Measurements from ENCODE around the gene MAST3.
"Not testable (repeated sequence)": the region's sequence is repeated elsewhere in the genome, so short reads cannot be mapped to it uniquely, and the experiment has no call there.

MAST3 gene

DNA sequence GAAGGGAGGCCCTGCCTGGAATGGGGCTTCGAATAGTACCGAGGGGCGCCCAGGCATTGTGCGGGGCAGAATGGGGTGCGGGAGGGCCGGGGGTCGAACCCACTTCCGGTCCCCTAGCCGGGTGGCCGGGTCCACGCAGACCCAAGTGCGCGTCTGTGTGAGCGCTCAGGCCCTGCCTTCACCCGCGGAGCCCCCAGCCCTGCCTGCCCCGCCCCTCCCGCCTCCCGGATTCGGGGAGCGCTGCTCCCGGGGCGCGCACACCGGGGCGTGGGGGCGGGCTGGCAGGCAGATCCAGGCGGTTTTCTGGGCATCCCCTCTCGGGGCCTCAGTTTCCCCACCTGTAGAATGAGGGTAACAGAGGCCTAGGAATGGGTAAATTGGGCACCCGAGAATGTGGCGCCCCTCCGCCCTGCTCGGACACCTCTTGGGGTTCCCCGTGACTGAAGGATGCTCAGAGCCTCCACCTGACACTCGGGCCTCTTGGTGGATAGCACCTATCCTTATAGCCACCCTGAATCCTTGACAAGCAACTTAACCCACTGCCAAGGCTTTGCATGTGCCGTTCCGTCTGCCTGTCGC lies 56.1 kb downstream of the MAST3 start:
- FAIRE-seq (peak; percentile 71), DNase-seq (ENCODE audit: insufficient read length, low spot score) (no peak)
- TF ChIP-seq PAX5 (IDR thresholded peaks at IDR 0.05; ENCODE audit: insufficient read depth, low read length, severe bottlenecking) (no peak), SPI1 (IDR thresholded peaks at IDR 0.05; ENCODE audit: low read depth, low read length) (no peak), POLR2AphosphoS5 (IDR thresholded peaks at IDR 0.05; ENCODE audit: low read depth, low read length) (no peak), TAF1 (IDR thresholded peaks at IDR 0.05; ENCODE audit: low read depth, low read length) (no peak), POU2F2 (IDR thresholded peaks at IDR 0.05; ENCODE audit: low read depth, low read length) (no peak), POLR2A (IDR thresholded peaks at IDR 0.05; ENCODE audit: low read depth, low read length) (no peak)

- FAIRE-seq (no peak), DNase-seq (ENCODE audit: insufficient read length, low spot score) (no peak)
- TF ChIP-seq POU2F2 (IDR thresholded peaks at IDR 0.05; ENCODE audit: low read depth, low read length) (no peak), SPI1 (IDR thresholded peaks at IDR 0.05; ENCODE audit: low read depth, low read length) (no peak), TAF1 (IDR thresholded peaks at IDR 0.05; ENCODE audit: low read depth, low read length) (no peak), POLR2AphosphoS5 (IDR thresholded peaks at IDR 0.05; ENCODE audit: low read depth, low read length) (no peak), PAX5 (IDR thresholded peaks at IDR 0.05; ENCODE audit: insufficient read depth, low read length, severe bottlenecking) (no peak)
Observed at GRCh38 chr19:18155095-18156087, 57.8 kb downstream of the MAST3 start.

DNA sequence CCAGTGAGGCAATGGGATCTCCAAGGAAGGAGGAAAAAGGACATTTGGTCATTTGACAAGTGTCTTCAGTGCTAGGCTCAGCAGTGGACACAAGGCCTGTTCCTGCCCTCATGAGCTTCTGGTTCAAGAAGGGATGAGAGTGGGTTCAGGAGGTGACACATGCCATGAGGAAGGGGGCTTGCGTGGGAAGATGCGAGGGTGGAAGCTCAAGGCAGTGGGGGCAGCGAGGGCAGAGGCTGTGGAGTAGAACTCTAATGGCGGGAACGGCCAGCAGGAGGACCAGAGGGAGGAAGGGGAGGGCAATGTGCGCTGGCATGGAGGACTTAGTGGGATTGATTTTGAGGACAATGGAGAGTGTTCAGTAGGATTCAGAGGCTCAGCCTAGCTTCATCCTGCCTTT lies 58.7 kb downstream of the MAST3 start:
- no peak for FAIRE-seq
- TF ChIP-seq POLR2A (IDR thresholded peaks at IDR 0.05; ENCODE audit: low read depth, low read length) (no peak), POU2F2 (IDR thresholded peaks at IDR 0.05; ENCODE audit: low read depth, low read length) (no peak), PAX5 (IDR thresholded peaks at IDR 0.05; ENCODE audit: insufficient read depth, low read length, severe bottlenecking) (no peak), TAF1 (IDR thresholded peaks at IDR 0.05; ENCODE audit: low read depth, low read length) (no peak), SPI1 (IDR thresholded peaks at IDR 0.05; ENCODE audit: low read depth, low read length) (no peak), POLR2AphosphoS5 (IDR thresholded peaks at IDR 0.05; ENCODE audit: low read depth, low read length) (no peak)
- DNase-seq (ENCODE audit: insufficient read length, low spot score), result no peak

DNA sequence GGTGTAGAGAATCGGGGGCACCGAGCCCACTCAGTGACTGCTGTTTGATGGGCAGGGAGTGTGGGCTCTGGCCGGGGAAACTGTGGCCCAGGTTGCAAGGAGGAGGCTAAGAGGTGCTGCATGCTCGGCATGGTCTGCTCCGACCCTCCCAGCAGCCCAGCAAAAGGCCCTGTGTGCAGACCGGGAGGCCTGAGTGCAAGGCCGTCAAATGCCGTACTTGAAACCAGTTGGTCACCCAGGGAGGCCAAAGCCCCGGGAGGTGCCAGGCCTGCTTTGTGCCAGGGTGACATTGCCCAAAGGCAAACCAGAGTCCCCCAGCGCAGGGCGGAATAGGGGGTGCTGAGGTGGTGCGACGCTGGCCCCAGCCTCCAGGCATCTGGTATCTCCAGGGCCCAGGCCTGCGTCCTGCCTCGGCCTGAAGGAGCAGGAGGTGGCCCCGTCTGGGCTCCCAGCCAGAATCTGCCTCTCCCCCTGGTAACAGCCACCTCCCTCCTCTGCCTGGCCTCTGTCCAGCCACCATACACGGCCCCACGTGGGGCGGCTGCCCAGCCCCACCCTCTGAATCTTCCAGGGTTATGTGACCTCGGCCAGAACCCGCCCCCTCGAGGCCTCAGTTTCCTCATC lies 59.4 kb downstream of the MAST3 start:
- TF ChIP-seq SPI1 (IDR thresholded peaks at IDR 0.05; ENCODE audit: low read depth, low read length) (no peak), POLR2AphosphoS5 (IDR thresholded peaks at IDR 0.05; ENCODE audit: low read depth, low read length) (no peak), PAX5 (IDR thresholded peaks at IDR 0.05; ENCODE audit: insufficient read depth, low read length, severe bottlenecking) (no peak), POLR2A (IDR thresholded peaks at IDR 0.05; ENCODE audit: low read depth, low read length) (no peak), POU2F2 (IDR thresholded peaks at IDR 0.05; ENCODE audit: low read depth, low read length) (no peak), TAF1 (IDR thresholded peaks at IDR 0.05; ENCODE audit: low read depth, low read length) (no peak)
- FAIRE-seq (no peak), DNase-seq (ENCODE audit: insufficient read length, low spot score) (no peak)

DNA sequence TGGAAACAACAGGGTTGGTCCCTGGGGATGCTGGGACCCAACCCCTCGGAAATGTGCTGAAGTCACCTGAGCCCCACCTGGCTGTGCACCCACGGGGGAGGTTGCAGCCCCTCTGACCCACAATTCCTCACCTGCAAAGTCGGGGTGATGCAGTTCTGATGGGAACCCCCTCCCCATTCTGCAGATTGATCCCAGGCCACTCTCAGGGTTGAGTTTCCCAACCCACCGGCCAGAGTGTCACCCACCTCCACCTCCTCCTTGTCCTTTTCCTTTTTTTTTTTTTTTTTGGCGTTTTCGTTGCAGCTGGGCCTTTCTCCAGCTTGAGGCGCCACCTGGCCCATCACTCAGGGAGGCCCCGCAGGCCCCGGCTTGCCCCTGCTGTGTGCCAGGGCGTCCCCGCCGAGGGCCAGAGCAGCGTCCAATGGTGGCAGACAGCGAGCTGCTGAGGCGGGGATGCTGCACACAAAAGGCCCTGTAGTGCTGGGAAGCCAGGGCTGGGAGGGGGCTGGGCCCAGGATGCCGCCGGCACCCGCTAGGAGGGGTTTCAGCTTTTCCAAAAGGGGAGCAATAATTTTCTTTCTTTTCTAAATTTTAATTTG lies 60.0 kb downstream of the MAST3 start:
- DNase-seq (ENCODE audit: insufficient read length, low spot score) (no peak), FAIRE-seq (no peak)

DNA sequence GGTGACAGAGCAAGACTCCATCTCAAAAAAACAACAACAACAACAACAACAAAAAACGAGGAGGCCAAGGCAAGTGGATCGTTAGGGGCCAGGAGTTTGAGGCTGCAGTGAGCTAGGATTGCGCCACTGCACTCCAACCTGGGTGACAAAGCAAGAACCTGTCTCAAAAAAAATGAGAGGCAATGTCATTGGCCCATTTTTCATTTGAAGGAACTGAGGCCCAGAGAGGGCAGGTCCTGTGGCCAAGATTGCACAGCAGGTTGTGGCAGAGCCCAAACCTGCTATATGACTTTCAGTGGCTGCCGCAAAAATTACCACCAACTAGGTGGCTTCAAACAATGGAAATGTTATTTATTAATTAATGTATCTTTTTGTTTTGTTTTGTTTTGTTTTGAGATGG lies 60.9 kb downstream of the MAST3 start:
- no peak for TF ChIP-seq POLR2AphosphoS5 (IDR thresholded peaks at IDR 0.05; ENCODE audit: low read depth, low read length)
- no peak for TF ChIP-seq PAX5 (IDR thresholded peaks at IDR 0.05; ENCODE audit: insufficient read depth, low read length, severe bottlenecking)
- TF ChIP-seq TAF1 (IDR thresholded peaks at IDR 0.05; ENCODE audit: low read depth, low read length), result no peak
- TF ChIP-seq POU2F2 (IDR thresholded peaks at IDR 0.05; ENCODE audit: low read depth, low read length), result no peak
- TF ChIP-seq POLR2A (IDR thresholded peaks at IDR 0.05; ENCODE audit: low read depth, low read length), result no peak
- no peak for TF ChIP-seq SPI1 (IDR thresholded peaks at IDR 0.05; ENCODE audit: low read depth, low read length)
- FAIRE-seq, result no peak
- DNase-seq (ENCODE audit: insufficient read length, low spot score), result no peak

More for the DNA sequence above, 60.0 kb downstream of the MAST3 start:
- TF ChIP-seq PAX5 (IDR thresholded peaks at IDR 0.05; ENCODE audit: insufficient read depth, low read length, severe bottlenecking), result no peak

DNA sequence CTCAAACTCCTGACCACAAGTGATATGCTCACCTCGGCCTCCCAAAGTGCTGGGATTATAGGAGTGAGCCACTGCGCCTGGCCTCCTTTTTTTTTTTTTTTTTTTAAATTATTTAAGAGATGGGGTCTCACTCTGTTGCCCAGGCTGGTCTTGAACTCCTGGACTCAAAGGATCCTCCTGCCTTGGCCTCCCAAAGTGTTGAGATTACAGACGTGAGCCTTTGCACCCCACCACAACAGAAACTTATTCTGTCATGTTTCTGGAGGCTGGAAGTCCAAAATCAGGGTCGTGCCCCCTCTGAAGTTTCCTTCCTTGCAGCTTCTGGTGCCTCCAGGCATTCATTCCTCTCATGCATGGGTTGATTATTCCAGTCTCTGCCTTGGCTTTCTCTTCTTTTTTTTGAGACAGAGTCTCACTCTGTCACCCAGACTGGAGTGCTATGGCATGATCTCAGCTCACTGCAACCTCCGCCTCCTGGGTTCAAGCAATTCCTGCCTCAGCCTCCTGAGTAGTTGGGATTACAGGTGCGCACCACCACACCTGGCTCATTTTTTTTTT lies 61.6 kb downstream of the MAST3 start:
- FAIRE-seq; DNase-seq (ENCODE audit: insufficient read length, low spot score): not testable (repeated sequence)

DNA sequence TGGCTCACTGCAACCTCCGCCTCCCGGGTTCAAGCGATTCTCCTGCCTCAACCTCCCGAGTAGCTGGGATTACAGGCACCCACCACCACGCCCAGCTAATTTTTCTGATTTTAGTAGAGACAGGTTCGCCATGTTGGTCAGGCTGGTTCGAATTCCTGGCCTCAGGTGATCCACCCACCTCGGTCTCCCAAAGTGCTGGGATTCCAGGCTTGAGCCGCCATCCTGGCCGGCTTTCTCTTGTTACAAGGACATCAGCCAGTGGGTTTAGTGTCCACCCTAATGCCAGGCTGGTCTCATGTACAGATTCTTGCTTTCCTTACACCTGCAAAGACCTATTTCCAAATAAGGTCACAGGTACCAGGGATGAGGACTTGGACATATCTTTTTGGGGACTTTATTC lies 62.2 kb downstream of the MAST3 start:
- FAIRE-seq, result peak; percentile 57
- TF ChIP-seq POLR2A (IDR thresholded peaks at IDR 0.05; ENCODE audit: low read depth, low read length) (no peak), POU2F2 (IDR thresholded peaks at IDR 0.05; ENCODE audit: low read depth, low read length) (no peak), SPI1 (IDR thresholded peaks at IDR 0.05; ENCODE audit: low read depth, low read length) (no peak), POLR2AphosphoS5 (IDR thresholded peaks at IDR 0.05; ENCODE audit: low read depth, low read length) (no peak), TAF1 (IDR thresholded peaks at IDR 0.05; ENCODE audit: low read depth, low read length) (no peak), PAX5 (IDR thresholded peaks at IDR 0.05; ENCODE audit: insufficient read depth, low read length, severe bottlenecking) (no peak)
- no peak for DNase-seq (ENCODE audit: insufficient read length, low spot score)

DNA sequence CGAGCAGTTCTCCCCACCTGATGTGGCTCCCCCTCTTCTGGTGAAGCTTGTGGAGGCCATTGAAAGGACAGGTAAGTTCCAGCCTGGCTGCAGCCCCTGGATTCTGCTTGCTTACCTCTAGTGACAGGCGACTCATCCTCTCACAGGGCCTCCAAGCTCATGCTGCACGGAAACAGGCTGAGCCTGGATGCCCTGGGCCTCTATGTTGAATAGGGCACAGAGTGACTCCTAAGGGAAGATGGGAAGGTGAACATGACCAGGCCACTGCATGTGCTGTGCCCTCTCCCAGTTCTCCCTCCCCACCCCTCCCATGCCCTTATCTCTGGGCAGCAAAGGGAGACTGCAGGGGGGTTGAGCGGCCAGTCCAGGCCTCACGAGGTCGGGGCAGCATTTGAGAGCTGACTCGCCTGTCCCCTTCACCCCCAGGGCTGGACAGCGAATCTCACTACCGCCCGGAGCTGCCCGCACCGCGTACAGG lies 63.0 kb downstream of the MAST3 start:
- no peak for TF ChIP-seq POU2F2 (IDR thresholded peaks at IDR 0.05; ENCODE audit: low read depth, low read length)
- no peak for TF ChIP-seq POLR2A (IDR thresholded peaks at IDR 0.05; ENCODE audit: low read depth, low read length)
- no peak for TF ChIP-seq TAF1 (IDR thresholded peaks at IDR 0.05; ENCODE audit: low read depth, low read length)
- no peak for TF ChIP-seq POLR2AphosphoS5 (IDR thresholded peaks at IDR 0.05; ENCODE audit: low read depth, low read length)
- no peak for TF ChIP-seq PAX5 (IDR thresholded peaks at IDR 0.05; ENCODE audit: insufficient read depth, low read length, severe bottlenecking)
- no peak for TF ChIP-seq SPI1 (IDR thresholded peaks at IDR 0.05; ENCODE audit: low read depth, low read length)
- no peak for DNase-seq (ENCODE audit: insufficient read length, low spot score)
- FAIRE-seq, result peak; percentile 76

All from GM12891 (cell line).